MCF 10A (cell line): ENCODE data around the gene USP10. TPM values are rescaled to one million over a fixed set of nuclear protein-coding genes. Genes with fewer than 3 reads are reported as not detected.
"Not testable (repeated sequence)": the region's sequence is repeated elsewhere in the genome, so short reads cannot be mapped to it uniquely, and the experiment has no call there.

ENCODE experiments used
- BruUV-seq: library from RNA; stranded (reverse); fragments of 400-500 nt; replicated peaks from 2 replicates; lab custom pipeline; 2021; lab: Mats Ljungman, UMichigan
- CTCF ChIA-PET: fragments of 300-600 bp; sonication (Branson Sonifier 250); formaldehyde crosslinking; extraction: SDS; loops from one replicate; lab custom pipeline; 2021; ENCODE audit warnings: antibody characterized with exemption, inconsistent platforms; lab: Yijun Ruan, JAX
- POLR2A ChIA-PET: fragments of 300-600, 350-650 bp; sonication (Branson Sonifier 250); formaldehyde crosslinking; extraction: SDS; loops from one replicate; lab custom pipeline; 2020; ENCODE audit warnings: antibody characterized with exemption, inconsistent platforms; lab: Yijun Ruan, JAX
- DNase-seq: peaks from one replicate; pipeline ENCODE4 v3.0.0-alpha.2; 2018; ENCODE audit not compliant: unreplicated experiment
- H3K27ac Mint-ChIP-seq: one replicate; pipeline ENCODE4 v1.8.0; 2022; ENCODE audit warnings: mild to moderate bottlenecking, low read depth, mixed read lengths; ENCODE audit not compliant: unreplicated experiment
- H3K27me3 Mint-ChIP-seq: one replicate; pipeline ENCODE4 v1.8.0; 2022; ENCODE audit warnings: mixed read lengths; ENCODE audit not compliant: insufficient read depth, unreplicated experiment
- H3K36me3 Mint-ChIP-seq: one replicate; pipeline ENCODE4 v1.8.0; 2022; ENCODE audit warnings: mild to moderate bottlenecking, moderate library complexity, mixed read lengths; ENCODE audit not compliant: insufficient read depth, unreplicated experiment
- H3K4me1 Mint-ChIP-seq: one replicate; pipeline ENCODE4 v1.8.0; 2022; ENCODE audit warnings: mixed read lengths; ENCODE audit not compliant: insufficient read depth, unreplicated experiment
- H3K4me3 Mint-ChIP-seq: one replicate; pipeline ENCODE4 v1.8.0; 2022; ENCODE audit warnings: mild to moderate bottlenecking, moderate library complexity, mixed read lengths; ENCODE audit not compliant: unreplicated experiment
- H3K9me3 Mint-ChIP-seq: one replicate; pipeline ENCODE4 v1.8.0; 2022; ENCODE audit warnings: mixed read lengths; ENCODE audit not compliant: unreplicated experiment
- intact Hi-C: fragments of 100-400 bp; cut with micrococcal nuclease; formaldehyde crosslinking; loops from 2 replicates; pipeline ENCODE4 v1.14.1; 2022
- total RNA-seq: library from RNA; stranded (reverse); gene quantifications from 2 replicates; pipeline ENCODE4 v1.2.3, GENCODE V29; 2022
- TF ChIP-seq, protein P1 (sequence below): fragments of 200-600 bp; IDR thresholded peaks from one replicate; pipeline ENCODE4 v1.8.0; 2022; ENCODE audit warnings: antibody characterized with exemption, mild to moderate bottlenecking; ENCODE audit not compliant: unreplicated experiment

Gene USP10
- total RNA-seq, 1 experiment from 2014 or later = 129 TPM

DNA sequence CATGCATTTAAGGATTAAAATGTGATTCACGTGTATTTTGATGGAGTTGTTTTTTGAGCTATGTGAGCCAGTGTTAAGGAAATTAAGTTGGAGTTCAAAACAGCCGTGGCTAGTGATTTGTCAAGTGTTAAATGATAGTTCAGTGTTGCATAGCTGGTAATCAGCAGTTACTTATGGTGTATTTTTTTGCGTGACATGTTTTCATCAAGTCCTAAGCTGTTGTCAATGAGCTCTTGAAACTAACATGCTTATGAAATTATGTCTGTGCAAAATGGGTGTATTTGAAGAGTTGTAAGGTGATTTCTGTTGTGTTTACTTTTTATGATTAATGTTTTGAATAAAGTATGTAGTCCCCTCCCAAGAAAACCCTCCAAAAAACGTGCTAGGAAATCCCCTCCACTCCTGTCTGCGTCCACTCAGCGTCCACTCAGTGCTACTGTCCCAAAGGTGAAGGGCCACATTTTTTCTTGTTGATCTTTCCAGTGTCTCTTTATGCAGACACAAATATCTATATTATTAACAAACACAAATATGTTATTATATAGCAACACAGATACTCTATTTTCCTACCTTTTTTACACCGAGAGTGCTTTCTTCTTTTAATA is 30.0 kb downstream of the USP10 start:
- Mint-ChIP-seq H3K27ac (peak overlapping the region; percentile 88), H3K36me3 (peaks cover 8% of the 10 kb centered on the region), H3K9me3 (no peaks in the 10 kb centered on the region), H3K4me1 (peaks cover 32% of the 10 kb centered on the region), H3K4me3 (peak overlapping the region; percentile 66), H3K27me3 (no peaks in the 10 kb centered on the region)
- ChIA-PET POLR2A (interaction anchor here (0.7 to 8.3 kb wide), 15 partner anchors 9 to 277 kb away, joined by 3 to 66 read pairs (median 4); partner anchors contain the start of genes COTL1 and MEAK7), CTCF (interaction anchor here (0.5 to 2.0 kb wide), 10 partner anchors 9 to 222 kb away, joined by 3 to 33 read pairs (median 5); partner anchors contain the start of gene KLHL36)
- BruUV-seq = TSS peak; percentile 87
- DNase-seq = no peak
- TF ChIP-seq, protein P1, sequence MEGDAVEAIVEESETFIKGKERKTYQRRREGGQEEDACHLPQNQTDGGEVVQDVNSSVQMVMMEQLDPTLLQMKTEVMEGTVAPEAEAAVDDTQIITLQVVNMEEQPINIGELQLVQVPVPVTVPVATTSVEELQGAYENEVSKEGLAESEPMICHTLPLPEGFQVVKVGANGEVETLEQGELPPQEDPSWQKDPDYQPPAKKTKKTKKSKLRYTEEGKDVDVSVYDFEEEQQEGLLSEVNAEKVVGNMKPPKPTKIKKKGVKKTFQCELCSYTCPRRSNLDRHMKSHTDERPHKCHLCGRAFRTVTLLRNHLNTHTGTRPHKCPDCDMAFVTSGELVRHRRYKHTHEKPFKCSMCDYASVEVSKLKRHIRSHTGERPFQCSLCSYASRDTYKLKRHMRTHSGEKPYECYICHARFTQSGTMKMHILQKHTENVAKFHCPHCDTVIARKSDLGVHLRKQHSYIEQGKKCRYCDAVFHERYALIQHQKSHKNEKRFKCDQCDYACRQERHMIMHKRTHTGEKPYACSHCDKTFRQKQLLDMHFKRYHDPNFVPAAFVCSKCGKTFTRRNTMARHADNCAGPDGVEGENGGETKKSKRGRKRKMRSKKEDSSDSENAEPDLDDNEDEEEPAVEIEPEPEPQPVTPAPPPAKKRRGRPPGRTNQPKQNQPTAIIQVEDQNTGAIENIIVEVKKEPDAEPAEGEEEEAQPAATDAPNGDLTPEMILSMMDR = no peak
- intact Hi-C loops = no loop called here

DNA sequence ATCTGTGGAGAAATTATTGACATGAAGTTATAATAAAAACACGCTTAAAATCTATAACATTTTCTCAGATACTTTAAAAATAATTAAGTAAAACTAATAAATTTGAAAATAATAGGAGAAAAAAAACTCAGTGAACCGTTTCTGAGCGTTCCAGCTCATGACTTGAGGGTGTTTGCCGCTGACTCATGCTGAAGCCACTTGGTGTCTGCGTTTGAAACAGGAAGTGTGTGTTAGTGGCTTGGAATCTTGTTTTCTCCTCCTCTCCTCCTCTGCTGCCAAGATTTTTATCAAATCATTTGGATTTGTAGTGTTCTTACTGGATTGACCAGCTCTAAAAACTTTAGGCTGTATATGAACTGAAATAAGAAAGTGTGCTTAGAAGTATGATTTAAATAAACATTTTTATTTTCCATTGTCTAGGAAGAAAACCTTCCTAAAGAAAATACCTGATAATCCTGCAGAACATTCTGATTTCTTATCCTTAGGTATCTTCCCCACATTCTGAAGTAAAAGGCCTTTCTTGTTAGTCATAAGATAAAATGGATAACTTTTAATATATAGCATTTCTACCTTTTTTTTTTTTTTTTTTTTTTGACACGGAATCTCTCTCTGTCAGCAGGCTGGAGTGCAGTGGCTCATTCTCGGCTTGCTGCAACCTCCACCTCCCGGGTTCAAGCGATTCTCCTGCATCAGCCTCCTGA is 30.8 kb downstream of the USP10 start:
- no TSS peak for BruUV-seq
- peaks cover 28% of the 10 kb centered on the region for H3K4me1 Mint-ChIP-seq
- intact Hi-C loops = no loop called here
- CTCF ChIA-PET = interaction anchor here (0.9 to 2.0 kb wide), 5 partner anchors 9 to 108 kb away, joined by 3 to 33 read pairs (median 6); partner anchors contain the start of gene KLHL36
- H3K27me3 Mint-ChIP-seq = no peaks in the 10 kb centered on the region
- peak; percentile 90 for DNase-seq
- TF ChIP-seq, protein P1 = no peak
- peak overlapping the region; percentile 66 for H3K4me3 Mint-ChIP-seq
- no peaks in the 10 kb centered on the region for H3K9me3 Mint-ChIP-seq
- H3K27ac Mint-ChIP-seq = peak overlapping the region; percentile 88
- peaks cover 13% of the 10 kb centered on the region for H3K36me3 Mint-ChIP-seq
- POLR2A ChIA-PET = interaction anchor here (0.7 to 8.3 kb wide), 11 partner anchors 9 to 276 kb away, joined by 3 to 66 read pairs (median 4); partner anchors contain the start of genes COTL1 and MEAK7

DNA sequence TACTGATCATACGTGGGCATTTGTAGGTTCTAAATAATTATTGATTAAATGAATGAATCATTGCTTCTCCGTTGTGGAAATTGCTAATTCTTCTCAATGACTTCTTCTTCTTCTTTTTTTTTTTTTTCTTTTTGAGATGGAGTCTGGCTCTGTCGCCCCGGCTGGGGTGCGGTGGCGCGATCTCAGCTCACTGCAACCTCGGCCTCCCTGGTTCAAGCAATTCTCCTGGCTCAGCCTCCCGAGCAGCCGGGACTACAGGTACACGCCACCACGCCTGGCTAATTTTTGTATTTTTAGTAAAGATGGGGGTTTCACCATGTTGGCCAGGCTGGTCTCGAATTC is 32.5 kb downstream of the USP10 start:
- H3K27ac Mint-ChIP-seq = peak overlapping the region; percentile 39
- ChIA-PET POLR2A (interaction anchor here (1.6 to 8.3 kb wide), 2 partner anchors 29 to 114 kb away, joined by 6 to 66 read pairs; partner anchors contain the start of gene COTL1), CTCF (interaction anchor here (0.7 to 1.2 kb wide), 4 partner anchors 22 to 456 kb away, joined by 3 to 5 read pairs (median 4); no protein-coding TSS in a partner anchor)
- H3K4me3 Mint-ChIP-seq, BruUV-seq, H3K9me3 Mint-ChIP-seq, H3K27me3 Mint-ChIP-seq, intact Hi-C loops, DNase-seq: not testable (repeated sequence)
- peaks cover 35% of the 10 kb centered on the region for H3K4me1 Mint-ChIP-seq
- peaks cover 22% of the 10 kb centered on the region for H3K36me3 Mint-ChIP-seq

DNA sequence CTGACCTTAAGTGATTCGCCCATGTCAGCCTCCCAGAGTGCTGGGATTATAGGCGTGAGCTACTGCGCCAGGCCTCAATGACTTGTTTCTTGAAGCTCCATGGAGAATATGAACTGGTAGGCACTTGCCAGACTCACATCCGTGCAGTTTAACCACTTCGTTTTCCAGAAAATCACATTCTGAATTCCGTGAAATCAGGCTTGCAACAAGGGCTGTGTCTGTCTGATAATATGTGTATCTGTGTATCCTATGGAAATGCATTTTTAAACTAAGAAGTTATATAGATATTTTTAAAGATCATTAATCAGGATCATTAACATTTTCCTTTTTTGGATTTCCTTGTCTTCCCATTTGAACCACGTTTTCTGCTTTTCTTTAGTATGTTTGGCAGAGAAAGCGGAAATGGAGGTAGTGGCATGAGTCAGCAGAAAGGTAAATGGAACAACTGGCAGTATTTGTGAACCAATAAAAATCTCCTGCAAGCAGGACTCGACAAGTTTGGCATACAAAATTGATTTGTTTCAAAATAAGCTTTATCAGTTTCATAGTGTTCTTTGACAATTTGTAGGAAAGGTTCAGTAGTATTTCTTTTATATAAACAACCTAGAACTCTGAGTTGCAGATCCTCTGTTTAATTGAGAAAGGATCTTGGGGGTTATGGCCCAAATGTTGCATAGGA is 33.0 kb downstream of the USP10 start:
- H3K4me1 Mint-ChIP-seq = peaks cover 34% of the 10 kb centered on the region
- no peaks in the 10 kb centered on the region for H3K27me3 Mint-ChIP-seq
- BruUV-seq = no TSS peak
- TF ChIP-seq, protein P1 = no peak
- DNase-seq = peak; percentile 70
- intact Hi-C loops = no loop called here
- CTCF ChIA-PET = interaction anchor here (0.8 to 1.2 kb wide), 3 partner anchors 22 to 60 kb away, joined by 3 to 5 read pairs (median 3); no protein-coding TSS in a partner anchor
- no peak overlapping the region for H3K4me3 Mint-ChIP-seq
- peak overlapping the region; percentile 39 for H3K27ac Mint-ChIP-seq
- H3K36me3 Mint-ChIP-seq = peaks cover 22% of the 10 kb centered on the region
- POLR2A ChIA-PET = interaction anchor here (0.6 to 8.3 kb wide), 4 partner anchors 30 to 228 kb away, joined by 3 to 66 read pairs (median 4); partner anchors contain the start of genes COTL1 and MEAK7
- no peaks in the 10 kb centered on the region for H3K9me3 Mint-ChIP-seq
